GM13977 (cell line): ENCODE results near the gene EPM2A.

Source experiments
- DNase-seq: peaks from one replicate; pipeline ENCODE4 v3.0.0; 2012; ENCODE audit warnings: low spot score
- in situ Hi-C: fragments of 300-500 bp; cut with MboI; formaldehyde crosslinking; loops from one replicate; pipeline ENCODE4 v1.12.0; 2022; ENCODE audit warnings: low sequenced_read_pairs, low pct_unique_long_range_greater_than_20kb, mixed read lengths, inconsistent platforms; ENCODE audit not compliant: unreplicated experiment
- TF ChIP-seq, protein P1 (sequence below): IDR thresholded peaks from 2 replicates; pipeline ENCODE4 v1.5.1; 2012; ENCODE audit warnings: mild to moderate bottlenecking, control low read depth; ENCODE audit not compliant: insufficient read depth; ENCODE audit errors: extremely low read depth, missing control alignments

EPM2A gene

DNA sequence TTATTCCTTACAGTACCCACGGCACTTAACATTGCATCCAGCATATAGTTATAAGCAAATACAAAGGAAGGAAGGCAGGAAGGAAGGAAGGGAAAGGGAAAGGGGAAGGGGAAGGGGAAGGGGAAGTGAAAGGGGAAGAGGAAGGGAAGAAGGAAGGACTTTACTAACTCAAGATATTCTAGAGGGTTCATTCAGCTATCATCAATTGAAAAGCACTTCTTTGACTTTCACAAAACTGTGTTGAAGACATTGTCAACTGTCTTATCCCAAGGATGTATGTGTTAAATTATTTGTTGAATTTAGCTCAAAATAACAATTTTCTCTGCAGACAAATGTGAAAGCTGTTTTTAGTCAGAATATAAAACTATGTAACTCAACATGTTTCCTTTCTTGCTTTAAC lies 87.7 kb downstream of the EPM2A start:
- TF ChIP-seq, protein P1, sequence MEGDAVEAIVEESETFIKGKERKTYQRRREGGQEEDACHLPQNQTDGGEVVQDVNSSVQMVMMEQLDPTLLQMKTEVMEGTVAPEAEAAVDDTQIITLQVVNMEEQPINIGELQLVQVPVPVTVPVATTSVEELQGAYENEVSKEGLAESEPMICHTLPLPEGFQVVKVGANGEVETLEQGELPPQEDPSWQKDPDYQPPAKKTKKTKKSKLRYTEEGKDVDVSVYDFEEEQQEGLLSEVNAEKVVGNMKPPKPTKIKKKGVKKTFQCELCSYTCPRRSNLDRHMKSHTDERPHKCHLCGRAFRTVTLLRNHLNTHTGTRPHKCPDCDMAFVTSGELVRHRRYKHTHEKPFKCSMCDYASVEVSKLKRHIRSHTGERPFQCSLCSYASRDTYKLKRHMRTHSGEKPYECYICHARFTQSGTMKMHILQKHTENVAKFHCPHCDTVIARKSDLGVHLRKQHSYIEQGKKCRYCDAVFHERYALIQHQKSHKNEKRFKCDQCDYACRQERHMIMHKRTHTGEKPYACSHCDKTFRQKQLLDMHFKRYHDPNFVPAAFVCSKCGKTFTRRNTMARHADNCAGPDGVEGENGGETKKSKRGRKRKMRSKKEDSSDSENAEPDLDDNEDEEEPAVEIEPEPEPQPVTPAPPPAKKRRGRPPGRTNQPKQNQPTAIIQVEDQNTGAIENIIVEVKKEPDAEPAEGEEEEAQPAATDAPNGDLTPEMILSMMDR = no peak
- DNase-seq = no peak
- in situ Hi-C loops = no loop called here

DNA sequence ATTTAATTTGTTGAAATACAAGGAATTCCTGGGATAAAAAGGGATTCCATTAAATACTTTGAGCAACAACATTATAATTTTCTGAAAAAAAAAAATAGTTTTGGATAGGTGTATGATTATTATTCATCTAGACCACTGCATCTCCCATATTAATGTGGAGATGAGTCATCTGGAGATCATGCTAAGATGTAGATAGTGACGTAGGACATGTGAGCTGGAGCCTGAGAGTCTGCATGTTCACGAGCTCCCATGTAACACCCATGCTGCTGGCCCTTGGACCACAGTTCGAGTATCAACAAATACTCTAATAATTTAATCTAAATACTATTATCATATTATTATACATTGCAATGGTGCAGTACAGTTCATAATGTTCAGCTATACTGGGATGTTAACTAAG lies 91.6 kb downstream of the EPM2A start:
- no peak for DNase-seq
- in situ Hi-C loops = no loop called here
- TF ChIP-seq, protein P1 = no peak

DNA sequence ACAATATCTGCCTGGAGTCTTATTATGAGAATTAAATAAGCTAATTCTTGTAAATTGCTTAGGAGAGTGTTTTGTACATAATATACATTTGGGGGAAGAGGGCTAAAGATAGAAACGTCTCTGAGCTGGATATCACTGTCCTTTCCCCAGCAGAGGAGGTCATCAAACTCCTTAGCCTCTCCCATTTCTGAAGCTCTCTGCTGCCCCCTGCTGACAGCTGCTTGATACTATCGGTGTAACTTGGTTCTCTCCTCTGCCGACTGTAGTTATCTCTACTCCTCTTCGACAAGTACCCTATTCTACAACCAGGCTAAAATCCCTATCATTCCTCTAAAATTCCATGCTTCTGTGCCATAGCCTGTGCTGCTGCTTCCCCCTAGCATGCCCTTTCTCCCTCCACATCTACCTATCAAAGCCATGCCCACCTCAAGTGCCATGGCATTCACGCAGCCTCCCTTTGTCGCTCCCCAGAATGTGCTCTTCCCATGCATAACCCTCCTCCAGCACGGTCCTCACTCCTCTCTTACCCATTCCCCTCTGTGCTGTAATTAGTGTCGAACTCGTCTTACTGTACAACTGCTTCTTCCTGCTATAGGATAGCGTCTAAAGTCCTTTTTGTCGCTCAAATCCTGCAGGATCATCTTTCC lies 101.2 kb downstream of the EPM2A start:
- peak; percentile 76 for DNase-seq
- in situ Hi-C loops = no loop called here
- TF ChIP-seq, protein P1 = peak; percentile 91

DNA sequence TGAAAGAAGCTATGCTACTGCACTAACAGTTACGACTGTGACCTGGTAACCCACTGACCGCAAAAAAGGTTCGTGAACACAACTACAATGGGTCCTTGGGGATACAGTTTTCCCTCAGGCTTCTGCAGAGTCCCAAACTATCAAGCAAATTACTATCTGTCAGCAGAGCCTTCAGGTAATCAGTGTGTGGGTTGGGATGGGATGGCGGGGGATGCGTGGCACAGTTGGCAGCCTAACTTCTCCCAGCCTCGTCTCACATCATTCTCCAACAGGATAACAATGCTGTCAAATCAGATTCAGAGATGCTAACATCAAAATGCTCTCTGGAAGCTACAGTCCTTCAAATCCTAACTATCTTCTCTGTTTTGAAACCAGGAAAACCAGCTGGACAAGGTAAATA lies 102.3 kb downstream of the EPM2A start:
- TF ChIP-seq, protein P1 = no peak
- DNase-seq = no peak
- in situ Hi-C loops = no loop called here

DNA sequence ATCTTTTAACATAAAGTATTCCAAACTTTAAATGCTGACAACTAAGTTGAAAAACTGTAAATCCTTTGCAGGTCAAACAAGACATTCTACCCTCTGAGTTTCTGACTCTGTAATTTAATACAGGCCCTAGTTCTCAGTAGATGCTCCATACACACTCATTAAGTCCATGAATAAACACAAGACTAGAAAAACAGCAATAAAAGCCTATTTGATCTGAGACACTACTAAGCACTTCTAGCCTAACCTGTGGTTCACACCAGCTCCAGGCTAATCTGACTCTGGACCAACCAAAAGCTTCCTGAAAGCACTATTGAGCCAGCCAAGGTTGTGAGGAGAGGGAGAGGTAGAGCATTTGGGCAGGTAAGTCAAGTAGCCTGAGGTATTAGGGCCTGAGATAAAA lies 103.9 kb downstream of the EPM2A start:
- in situ Hi-C loops = no loop called here
- no peak for DNase-seq

DNA sequence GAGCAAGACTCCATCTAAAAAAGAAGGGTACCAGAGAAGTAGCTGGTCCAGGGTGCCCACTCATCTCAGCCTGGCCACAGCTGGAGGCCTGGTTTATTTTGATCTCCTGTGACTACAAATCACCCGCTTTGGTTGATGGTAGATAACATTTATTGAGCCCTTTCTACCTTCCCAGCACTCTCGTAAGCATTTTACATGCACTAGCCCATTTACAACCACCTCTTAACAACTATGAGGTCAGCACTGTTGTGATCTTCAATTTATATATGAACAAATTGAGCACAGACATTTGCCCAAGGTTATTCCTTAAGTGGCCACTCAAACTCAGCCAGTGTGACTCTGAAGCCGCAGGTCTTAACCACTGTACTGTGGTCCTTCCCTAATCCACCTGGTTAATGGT lies 104.7 kb downstream of the EPM2A start:
- TF ChIP-seq, protein P1 = no peak
- in situ Hi-C loops = no loop called here
- DNase-seq = no peak

More for the DNA sequence above, 103.9 kb downstream of the EPM2A start:
- TF ChIP-seq, protein P1 = no peak
